ENCODE results near the gene CXCL14. TPM values are rescaled to one million over a fixed set of nuclear protein-coding genes. Genes with fewer than 3 reads are reported as not detected.

Gene CXCL14
- polyA plus RNA-seq, 3 donors: 0.07 to 0.12 TPM; not detected in 1

DNA sequence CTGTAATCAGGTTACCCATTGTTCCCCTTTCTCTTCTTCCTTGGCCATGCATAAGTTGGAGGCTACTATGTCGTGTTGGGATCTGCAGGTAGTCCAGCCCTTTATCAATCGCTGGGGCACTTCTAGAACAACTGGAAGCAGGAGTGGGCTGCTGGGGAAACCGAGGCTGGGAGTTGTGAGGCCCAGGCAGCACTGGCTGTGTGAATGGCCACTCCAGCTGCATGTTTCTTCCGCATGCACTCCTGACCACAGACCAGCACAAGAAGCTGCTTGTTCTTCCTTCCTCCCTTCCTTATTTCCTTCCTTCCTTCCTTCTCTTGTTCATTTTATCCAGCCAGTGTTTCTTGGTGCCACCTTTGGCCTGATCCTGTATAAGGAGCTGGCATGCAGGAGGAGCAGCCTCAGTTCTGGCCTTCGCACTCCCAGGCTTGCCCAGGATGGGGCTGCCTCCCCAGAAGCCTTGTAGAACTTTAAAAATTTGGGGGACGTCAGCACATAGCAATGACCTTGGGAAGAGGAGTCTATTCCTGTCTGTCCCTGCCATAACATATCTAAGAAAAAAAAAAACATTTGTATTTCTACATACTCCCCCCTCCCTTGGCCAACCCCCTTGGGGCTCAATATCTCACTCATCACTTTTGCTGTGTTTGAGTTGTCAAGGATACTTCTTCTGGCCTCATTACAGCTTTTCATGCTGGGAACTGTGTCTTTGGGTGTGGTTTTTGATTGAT is 20.8 kb upstream of the CXCL14 start:
- no peak overlapping the region for H3K4me3 ChIP-seq (replicated peaks in 1 of 3; ENCODE audit: low read depth in 2 of 3, low read length in 3 of 3)
- 83% methylated on average over 4 of the region's 6 CpGs for WGBS (ENCODE audit: insufficient coverage)
- H2AFZ ChIP-seq (ENCODE audit: insufficient read depth, low read depth, low read length, poor library complexity, severe bottlenecking): no peak overlapping the region
- Mint-ChIP-seq H3K9me3 (peaks cover 0 to 4% (median 0%) of the 10 kb centered on the region in 7 donors), H3K4me1 (peaks cover 2% of the 10 kb centered on the region), H3K27me3 (ENCODE audit: low read depth in 3 of 3) (peaks cover 4 to 15% (median 7%) of the 10 kb centered on the region in 3 donors), H3K27ac (no peak overlapping the region), H3K4me3 (no peak overlapping the region), H3K36me3 (no peaks in the 10 kb centered on the region)
- no peaks in the 10 kb centered on the region for H3K79me2 ChIP-seq (ENCODE audit: insufficient read depth, low read length)
- H3K9ac ChIP-seq (ENCODE audit: insufficient read depth, low read length, poor library complexity, severe bottlenecking): no peak overlapping the region
- no peak overlapping the region for H3K27ac ChIP-seq (ENCODE audit: low read depth in 1 of 2, low read length in 2 of 2)
- H4K20me1 ChIP-seq (ENCODE audit: insufficient read depth, low read length): no peaks in the 10 kb centered on the region
- intact Hi-C loops (cut with micrococcal nuclease): no loop called here
- H3K9me3 ChIP-seq (replicated peaks in 1 of 2; ENCODE audit: control insufficient read depth in 1 of 2, insufficient read depth in 1 of 2, low read length in 2 of 2): no peaks in the 10 kb centered on the region
- no peaks in the 10 kb centered on the region for H3K36me3 ChIP-seq (replicated peaks in 1 of 2; ENCODE audit: control insufficient read depth in 1 of 2, insufficient read depth in 2 of 2, low read length in 2 of 2)
- TF ChIP-seq, protein P1, sequence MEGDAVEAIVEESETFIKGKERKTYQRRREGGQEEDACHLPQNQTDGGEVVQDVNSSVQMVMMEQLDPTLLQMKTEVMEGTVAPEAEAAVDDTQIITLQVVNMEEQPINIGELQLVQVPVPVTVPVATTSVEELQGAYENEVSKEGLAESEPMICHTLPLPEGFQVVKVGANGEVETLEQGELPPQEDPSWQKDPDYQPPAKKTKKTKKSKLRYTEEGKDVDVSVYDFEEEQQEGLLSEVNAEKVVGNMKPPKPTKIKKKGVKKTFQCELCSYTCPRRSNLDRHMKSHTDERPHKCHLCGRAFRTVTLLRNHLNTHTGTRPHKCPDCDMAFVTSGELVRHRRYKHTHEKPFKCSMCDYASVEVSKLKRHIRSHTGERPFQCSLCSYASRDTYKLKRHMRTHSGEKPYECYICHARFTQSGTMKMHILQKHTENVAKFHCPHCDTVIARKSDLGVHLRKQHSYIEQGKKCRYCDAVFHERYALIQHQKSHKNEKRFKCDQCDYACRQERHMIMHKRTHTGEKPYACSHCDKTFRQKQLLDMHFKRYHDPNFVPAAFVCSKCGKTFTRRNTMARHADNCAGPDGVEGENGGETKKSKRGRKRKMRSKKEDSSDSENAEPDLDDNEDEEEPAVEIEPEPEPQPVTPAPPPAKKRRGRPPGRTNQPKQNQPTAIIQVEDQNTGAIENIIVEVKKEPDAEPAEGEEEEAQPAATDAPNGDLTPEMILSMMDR (IDR thresholded peaks at IDR 0.05): no peak
- H3K27me3 ChIP-seq (ENCODE audit: control insufficient read depth in 2 of 2, insufficient read depth in 2 of 2, low read length in 2 of 2): no peaks in the 10 kb centered on the region
- no peak overlapping the region for H3K4me2 ChIP-seq (replicated peaks; ENCODE audit: extremely low read depth, low read length, poor library complexity, severe bottlenecking)
- no peaks in the 10 kb centered on the region for H3K4me1 ChIP-seq (ENCODE audit: control insufficient read depth in 1 of 2, insufficient read depth in 2 of 2, low read length in 2 of 2)
- DNase-seq: no peak

DNA sequence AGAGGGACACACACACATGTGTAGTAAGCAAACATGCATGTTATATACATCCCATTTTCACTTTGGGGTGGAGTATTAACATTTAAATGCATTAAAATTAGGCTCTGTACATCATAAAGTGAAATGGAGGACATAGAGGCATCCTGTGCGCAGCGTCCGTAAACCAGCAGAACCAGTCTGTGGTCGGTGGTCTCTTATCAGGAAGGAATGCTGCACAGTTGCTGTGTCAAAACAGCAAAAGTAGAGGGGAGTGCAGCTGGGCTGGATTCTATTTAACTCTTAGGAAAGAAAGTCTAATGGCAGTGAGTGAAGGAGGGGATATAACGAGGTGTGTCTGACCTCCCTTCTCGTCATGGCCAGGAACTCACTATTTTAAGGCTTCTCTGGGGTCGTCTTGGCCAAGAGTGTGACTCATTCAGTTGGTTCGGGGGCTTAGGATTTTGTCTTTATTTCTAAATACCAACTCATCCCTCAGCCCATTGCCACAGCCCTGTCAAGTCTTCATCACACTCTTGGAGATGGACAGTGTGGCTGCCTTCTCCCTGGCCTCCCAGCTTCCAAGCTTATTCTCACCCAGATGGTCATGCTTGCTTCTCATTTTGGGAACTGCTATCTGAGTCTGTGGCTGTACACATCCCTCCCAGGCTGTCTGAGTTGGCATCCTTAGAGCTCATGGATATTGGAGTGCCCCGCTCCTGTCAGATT is 20.1 kb upstream of the CXCL14 start:
- no peak overlapping the region for H3K27ac Mint-ChIP-seq
- H3K36me3 ChIP-seq (replicated peaks in 1 of 2; ENCODE audit: control insufficient read depth in 1 of 2, insufficient read depth in 2 of 2, low read length in 2 of 2): no peaks in the 10 kb centered on the region
- H3K27me3 ChIP-seq (ENCODE audit: control insufficient read depth in 2 of 2, insufficient read depth in 2 of 2, low read length in 2 of 2): no peaks in the 10 kb centered on the region
- no peak overlapping the region for H3K9ac ChIP-seq (ENCODE audit: insufficient read depth, low read length, poor library complexity, severe bottlenecking)
- no peak overlapping the region for H3K27ac ChIP-seq (ENCODE audit: low read depth in 1 of 2, low read length in 2 of 2)
- H4K20me1 ChIP-seq (ENCODE audit: insufficient read depth, low read length): no peaks in the 10 kb centered on the region
- TF ChIP-seq, protein P1 (IDR thresholded peaks at IDR 0.05): no peak
- H3K9me3 ChIP-seq (replicated peaks in 1 of 2; ENCODE audit: control insufficient read depth in 1 of 2, insufficient read depth in 1 of 2, low read length in 2 of 2): no peaks in the 10 kb centered on the region
- no peaks in the 10 kb centered on the region for H3K36me3 Mint-ChIP-seq
- 70% methylated on average over 3 of the region's 9 CpGs for WGBS (ENCODE audit: insufficient coverage)
- DNase-seq: no peak
- H3K9me3 Mint-ChIP-seq: peaks cover 0 to 4% (median 0%) of the 10 kb centered on the region in 7 donors
- H3K4me3 ChIP-seq (replicated peaks in 1 of 3; ENCODE audit: low read depth in 2 of 3, low read length in 3 of 3): no peak overlapping the region
- no peak overlapping the region for H3K4me3 Mint-ChIP-seq
- H3K4me1 Mint-ChIP-seq: peaks cover 2% of the 10 kb centered on the region
- H3K4me2 ChIP-seq (replicated peaks; ENCODE audit: extremely low read depth, low read length, poor library complexity, severe bottlenecking): no peak overlapping the region
- intact Hi-C loops (cut with micrococcal nuclease): no loop called here
- H3K4me1 ChIP-seq (ENCODE audit: control insufficient read depth in 1 of 2, insufficient read depth in 2 of 2, low read length in 2 of 2): no peaks in the 10 kb centered on the region
- no peaks in the 10 kb centered on the region for H3K79me2 ChIP-seq (ENCODE audit: insufficient read depth, low read length)
- no peak overlapping the region for H2AFZ ChIP-seq (ENCODE audit: insufficient read depth, low read depth, low read length, poor library complexity, severe bottlenecking)
- H3K27me3 Mint-ChIP-seq (ENCODE audit: low read depth in 3 of 3): peaks cover 4 to 15% (median 7%) of the 10 kb centered on the region in 3 donors

Measured in CD14-positive monocyte (primary cell).